ENCODE data around the gene MEX3D.
"Not testable (repeated sequence)": the region's sequence is repeated elsewhere in the genome, so short reads cannot be mapped to it uniquely, and the experiment has no call there.

MEX3D gene

DNA sequence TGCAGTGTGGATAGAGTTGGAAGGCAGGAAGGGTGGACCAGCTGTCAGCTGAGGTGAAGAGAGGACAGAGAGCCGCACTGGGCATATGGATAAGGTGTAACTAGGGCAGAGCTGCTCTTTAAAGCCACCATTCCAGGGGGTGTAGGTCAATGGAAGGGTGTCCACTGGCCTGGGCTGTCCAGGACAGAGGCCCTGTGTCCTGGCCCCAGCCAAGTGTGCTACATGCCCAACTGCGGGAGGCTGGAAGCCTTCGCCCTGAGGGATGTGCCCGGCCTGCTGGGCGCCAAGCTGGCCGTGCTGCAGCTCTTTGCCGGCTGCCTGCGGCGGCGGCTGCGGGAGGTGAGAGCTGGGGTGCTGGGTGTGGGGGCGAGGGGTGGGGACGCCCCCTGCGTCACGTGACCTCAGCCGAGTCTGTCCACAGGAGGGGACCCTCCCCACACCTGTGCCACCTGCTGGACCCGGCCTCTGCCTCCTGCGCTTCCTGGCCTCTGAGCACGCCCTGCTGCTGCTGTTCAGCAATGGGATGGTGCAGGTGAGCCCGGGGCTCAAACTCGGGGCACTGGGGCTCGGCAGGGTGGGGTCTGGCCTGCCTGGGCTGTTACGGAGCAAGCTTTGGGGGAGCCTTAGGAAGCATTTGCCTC, 34.5 kb downstream of the MEX3D start:
- FAIRE-seq: no peak

DNA sequence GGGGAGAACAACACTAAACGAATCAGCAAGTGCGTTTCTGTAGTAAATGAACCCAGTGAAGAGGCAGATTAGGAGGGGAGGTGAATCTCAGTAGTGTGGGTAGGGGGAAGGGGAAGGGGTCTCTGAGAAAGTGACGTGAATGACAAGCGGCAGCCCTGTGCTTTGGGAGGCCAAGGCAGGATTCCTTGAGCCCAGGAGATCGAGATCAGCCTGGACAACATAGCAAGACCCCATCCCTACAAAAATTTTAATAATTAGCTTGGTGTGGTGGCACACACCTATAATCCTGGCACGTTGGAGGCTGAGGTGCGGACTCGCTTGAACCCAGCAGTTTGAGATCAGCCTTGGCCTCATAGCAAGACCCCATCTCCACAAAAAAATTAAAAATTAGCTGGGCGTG, 36.1 kb downstream of the MEX3D start:
- FAIRE-seq: no peak

DNA sequence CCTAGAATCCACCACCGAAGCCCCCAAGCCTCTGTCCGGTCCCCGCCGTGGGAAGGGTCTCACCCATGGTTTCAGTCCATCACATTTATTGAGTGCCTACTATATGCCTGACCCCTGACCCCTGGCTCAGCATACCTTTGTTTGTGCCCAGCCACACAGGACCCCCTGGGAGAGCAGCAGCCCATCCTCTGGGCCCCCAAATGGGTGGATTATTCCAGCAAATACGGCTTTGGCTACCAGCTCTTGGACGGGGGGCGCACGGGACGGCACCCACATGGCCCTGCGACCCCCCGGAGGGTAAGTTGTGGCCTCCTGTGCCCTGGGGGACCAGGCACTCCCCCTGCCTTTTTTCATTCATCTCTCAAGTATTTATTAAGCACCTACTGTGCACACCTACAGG, 36.5 kb downstream of the MEX3D start:
- FAIRE-seq: no peak

DNA sequence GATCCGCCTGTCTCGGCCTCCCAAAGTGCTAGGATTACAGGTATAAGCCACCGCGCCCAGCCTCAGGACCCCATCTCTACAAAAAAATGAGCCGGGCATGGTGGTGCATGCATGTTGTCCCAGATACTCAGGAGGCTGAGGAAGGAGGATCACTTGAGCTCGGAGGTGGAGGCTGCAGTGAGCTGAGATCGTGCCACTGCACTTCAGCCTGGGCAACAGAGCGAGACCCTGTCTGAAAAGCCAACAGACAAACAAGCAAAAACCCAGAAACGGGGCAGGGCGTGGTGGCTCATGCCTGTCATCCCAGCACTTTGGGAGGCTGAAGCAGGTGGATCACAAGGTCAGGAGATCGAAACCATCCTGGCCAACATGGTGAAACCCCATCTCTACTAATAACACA, 37.3 kb downstream of the MEX3D start:
- FAIRE-seq: not testable (repeated sequence)

DNA sequence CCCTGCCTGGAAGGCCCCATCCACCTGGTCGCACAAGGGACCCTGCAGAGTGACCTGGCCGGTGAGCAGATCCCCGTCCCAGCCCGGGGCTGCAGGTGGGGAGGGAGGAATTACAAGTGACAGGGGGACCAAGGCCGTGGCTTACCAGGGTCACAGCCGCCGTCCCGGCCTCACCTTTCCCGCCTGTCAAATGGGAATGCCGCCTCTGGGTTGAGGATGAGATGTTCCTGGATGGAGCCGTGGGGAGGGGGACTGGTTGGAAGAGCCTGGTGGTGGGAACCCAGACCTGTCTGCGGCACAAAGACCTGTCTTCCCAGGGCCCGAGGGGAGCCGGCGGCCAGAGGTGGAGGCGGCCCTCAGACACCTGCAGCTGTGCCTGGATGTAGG, 38.7 kb downstream of the MEX3D start:
- no peak for FAIRE-seq

DNA sequence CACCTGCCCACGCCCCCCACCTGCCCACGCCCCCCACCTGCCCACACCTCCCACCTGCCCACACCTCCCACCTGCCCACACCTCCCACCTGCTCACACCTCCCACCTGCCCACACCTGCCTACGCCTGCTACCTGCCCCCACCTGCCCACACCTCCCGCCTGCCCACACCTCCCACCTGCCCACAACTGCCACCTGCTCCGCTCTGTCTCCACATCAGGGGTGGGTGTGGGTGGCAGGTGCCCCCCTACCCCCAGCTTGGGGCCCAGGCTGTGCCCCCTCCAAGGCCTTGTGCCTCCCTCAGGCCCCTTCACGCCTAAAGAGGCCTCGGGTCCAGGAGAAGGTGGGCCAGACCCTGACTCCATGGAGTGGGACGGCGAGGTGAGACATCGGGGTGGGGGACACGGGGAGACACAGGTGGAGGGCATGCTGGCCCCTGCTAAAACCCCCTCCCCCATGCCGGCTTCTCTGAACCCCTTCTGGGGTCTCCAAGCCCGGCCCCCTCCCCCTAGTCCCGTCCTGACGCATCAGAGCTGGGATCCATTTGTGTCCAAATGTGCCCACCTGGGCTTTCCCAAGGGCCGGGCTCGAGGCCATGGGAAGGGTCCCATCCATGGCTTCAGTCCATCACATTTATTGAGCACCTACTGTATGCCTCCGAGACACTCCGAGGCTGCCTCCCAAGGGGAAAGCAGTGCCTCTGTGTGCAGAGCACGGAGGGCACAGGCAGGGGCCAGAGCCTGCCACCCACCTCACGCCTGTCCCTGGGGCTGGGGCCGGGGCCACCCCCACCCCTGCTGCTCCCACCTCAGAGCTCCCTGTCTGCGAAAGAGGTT, 39.3 kb downstream of the MEX3D start:
- no peak for FAIRE-seq

DNA sequence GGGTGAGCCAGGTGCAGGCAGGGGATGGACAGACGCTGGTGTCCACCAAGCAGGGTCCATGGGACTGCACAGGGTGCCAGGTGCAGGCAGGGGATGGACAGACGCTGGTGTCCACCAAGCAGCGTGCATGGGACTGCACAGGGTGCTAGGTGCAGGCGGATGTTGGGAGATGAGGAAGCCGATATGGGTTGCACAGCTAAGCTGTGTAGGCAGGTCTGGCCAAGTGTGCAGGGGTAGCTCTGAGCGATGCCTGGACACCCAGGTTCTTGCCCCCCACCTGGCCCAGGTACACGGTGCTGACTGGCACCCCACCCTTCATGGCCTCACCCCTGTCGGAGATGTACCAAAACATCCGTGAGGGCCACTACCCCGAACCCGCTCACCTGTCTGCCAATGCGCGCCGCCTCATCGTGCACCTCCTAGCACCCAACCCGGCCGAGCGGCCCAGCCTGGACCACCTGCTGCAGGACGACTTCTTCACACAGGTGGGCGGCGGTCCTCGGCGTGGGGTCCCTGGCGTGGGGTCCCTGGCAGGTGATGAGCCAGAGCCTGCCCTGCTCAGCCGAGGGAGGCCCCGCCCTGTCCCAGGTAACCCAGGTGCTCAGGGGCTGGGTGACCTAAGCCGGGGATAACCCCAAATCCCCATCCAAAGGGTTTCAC, 40.3 kb downstream of the MEX3D start:
- FAIRE-seq: no peak

DNA sequence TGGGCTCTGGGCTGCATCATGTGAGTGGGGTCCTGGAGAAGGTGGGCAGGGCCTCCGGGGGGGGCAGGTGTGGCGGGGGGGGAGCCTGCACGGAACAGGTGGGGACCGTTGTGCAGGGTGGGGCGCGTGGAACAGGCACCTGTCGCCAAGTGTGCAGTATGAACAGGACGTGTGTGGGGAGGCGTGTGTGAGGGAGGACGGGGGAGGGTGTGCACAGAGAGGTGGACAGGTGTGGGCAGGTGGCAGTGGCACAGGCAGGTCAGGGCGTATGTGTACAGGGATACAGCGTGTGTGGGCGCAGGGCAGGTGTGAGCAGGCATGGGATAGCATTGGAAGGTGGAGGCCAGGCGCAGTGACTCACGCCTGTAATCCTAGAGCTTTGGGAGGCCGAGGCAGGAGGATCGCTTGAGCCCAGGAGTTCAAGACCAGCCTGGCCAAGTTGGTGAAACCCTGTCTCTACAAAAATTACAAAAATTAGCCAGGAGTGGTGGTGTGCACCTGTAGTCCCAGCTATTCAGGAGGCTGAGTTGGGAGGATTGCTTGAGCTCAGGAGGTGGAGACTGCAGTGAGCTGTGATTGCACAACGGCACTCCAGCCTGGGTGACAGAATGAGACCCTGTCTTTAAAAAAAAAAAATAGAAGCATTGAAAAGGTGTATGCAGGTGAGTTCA, 41.0 kb downstream of the MEX3D start:
- FAIRE-seq: no peak

DNA sequence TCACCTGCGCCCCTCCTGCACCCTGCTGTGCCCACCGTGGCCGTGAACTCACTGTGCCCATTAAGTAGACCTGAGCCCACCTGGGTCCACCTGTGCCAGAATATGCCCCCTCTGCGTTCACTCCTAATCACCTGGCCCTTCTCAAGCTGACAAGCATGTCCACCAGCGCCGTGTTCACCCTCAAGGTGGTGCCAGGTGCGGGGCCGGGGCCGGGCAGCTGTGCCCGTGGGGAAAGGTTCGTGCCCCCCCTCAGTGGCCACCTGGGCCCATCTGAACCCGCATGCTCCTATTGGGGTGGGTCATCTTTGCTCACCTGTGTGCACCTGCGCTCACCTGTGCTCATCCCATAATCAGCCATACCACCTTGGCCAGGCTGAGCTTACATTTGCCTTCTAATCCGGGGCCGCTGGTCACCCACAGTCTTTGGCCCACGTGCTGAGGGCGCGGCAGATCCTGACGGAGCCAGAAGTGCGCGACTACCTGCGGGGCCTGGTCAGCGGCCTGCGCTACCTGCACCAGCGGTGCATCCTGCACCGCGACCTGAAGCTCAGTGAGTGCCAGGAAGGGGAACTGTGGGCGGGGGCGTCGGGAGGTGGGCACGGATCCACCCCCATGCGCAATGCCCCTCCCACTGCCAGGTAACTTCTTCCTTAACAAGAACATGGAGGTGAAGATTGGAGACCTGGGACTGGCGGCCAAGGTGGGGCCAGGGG, 41.9 kb downstream of the MEX3D start:
- FAIRE-seq: no peak

DNA sequence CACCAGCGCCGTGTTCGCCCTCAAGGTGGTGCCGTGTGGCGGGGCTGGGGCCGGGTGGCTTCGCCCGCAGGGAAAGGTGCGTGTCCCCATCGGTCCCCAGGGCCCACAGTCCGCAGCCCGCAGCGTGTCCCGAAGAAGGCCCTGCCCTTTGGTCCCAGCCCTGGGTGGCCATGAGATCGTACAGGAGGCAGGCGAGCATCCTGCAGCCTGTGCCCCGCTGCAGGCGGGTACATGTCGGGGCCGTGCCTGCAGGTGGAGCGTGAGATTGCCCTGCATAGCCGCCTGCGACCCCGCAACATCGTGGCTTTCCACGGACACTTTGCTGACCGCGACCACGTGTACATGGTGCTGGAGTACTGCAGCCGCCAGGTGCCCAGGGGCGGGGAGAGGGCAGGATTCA, 42.8 kb downstream of the MEX3D start:
- FAIRE-seq: no peak

DNA sequence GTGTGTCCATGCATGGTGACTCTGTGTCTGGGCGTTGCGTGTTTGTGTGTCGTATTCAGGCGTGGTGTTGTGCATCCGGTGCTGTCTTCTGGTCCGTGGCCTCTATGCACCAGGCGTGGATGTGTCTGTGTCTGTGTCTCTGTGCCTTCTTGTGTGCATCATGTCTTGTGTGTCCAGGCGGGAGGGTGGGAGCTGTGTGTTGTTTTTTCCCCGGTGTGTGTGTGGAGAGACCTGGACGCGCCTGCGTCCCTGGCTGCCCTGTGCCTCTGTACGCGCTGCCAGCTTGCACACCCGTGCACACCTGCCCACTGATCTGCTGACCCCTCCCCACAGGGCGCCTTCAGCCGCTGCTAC, 43.2 kb downstream of the MEX3D start:
- no peak for FAIRE-seq

DNA sequence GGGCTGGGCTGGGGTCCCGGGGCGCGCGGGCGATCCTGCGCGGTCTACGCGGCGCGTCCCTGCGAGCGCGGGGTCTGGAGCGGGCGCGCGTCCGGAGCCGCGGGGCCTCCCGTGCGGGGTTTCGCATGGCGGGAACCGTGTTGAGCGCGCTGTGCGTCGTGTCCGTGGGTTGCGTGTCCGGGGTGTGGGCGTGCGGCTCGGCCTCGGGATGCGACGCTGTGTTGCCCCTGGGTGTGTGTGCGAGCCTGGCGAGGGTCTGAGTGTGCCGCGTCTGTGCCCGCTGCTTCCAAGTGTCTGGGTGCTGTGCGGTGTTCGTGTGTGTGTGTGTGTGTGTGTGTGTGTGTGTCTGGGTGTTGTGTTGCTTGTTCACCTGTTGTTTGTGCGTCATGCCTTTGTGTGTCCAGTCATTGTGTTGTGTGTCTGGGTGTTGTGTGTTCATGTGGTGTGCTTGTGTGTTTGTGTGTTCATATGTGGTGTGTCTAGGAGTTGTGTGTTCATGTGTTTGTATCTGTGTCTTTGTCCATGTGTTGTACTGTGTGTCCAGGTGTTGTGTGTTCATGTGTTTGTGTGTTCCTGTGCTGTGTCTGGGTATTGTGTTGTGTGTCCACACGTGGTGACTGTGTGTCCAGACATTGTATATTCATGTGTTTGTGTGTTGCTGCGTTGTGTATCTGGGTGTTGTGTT, 43.7 kb downstream of the MEX3D start:
- no peak for FAIRE-seq

DNA sequence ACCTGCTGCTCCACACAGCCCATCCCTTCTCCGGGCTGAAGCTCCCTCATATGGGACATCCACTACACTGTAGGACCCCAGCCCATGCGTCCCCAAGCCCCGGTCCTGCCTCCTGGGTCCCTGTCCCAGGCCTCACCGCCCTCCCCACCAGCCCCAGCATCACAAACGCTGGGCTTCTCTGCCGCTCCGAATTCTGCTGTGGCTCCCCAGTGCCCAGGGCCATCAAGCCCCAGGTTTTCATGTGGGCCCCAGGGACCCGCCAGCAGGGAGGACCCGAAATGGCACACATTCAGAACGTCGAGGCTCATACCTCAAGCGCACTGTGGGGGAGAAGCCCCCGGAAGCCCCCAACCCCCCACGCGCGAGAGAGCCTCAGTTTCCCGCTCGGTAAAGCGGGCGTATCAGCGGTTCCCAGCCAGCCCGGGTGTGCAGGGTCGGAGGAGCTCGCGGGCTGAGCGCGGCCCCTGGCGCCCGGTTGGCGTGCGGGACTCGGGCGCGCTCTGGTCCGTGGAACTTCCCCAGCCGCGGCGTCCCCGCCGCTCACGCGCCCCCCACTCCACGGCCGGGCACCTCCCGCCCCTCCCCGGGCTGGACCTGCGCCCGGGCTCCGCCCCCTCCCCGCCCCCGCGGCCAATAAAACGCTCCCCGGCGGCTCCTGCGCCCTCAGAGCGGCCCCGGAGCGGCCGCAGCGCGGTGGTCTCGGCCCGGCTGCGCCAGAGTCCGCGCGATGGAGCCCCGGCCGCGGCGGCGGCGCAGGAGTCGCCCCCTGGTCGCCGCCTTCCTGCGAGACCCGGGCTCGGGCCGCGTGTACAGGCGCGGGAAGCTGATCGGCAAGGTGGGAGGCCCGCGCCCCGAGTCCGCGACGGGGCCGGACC, 44.5 kb downstream of the MEX3D start, which contains the start of gene PLK5:
Gene PLK5 (plus strand): TSS at position 666 of the 875 bp plus-strand sequence. CDS start 2,920 bp downstream, outside the sequence.
- no peak for FAIRE-seq

DNA sequence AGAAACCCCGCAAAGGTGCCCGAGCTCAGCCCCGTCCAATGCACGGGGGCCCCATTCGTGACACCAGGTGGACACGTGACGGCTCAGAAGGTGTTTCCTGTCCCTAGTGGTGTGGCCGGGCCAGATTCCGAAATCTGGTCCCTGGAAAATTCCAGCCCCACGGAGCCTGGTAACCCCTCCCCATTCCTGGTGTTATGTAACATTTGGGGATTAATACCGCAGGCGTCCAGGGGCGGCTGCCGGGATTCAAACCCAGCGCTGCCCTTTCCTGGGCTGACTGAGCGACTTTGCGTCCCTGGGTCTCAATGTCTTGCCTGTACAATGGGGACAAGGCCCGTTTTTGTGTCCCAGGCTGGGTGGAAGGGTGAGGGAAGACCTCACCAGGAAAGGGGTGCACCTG, 45.3 kb downstream of the MEX3D start:
- no peak for FAIRE-seq

DNA sequence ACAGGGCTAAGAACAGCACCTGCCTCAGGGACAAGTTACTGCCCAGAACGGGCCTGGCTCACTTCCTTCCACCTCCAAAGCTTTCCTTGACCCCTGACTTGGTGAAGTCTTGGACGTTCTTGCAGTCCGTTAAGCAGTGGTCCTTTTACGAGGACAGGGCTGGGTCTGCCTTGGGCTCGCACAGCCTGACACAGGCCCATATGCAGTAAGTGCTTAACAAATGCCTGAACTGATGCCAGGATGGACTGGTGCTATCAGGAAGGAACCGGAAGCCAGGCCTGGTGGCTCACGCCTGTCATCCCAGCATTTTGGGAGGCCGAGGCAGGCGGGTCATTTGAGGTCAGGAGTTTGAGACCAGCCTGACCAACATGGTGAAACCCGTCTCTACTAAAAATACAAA, 46.1 kb downstream of the MEX3D start:
- FAIRE-seq: no peak

DNA sequence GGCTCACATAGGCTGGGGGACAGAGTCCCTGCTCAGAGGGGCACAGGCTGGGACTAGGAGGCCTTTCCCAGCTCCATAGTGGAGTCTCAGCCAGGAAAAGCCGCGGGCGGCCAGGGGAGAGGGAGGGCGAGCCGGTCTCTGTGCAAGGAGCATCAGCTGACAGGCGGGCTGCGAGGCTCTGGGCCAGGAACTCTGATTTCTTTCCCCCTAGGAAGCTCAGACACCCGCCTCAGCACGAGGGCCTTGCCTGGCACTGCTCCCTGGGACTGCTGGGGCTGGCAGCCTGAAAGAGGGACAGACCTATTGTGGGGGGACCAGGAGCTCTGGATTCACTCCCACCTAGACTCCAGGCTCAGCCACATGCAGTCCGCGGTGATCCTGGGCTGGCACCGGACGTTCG, 46.5 kb downstream of the MEX3D start:
- no peak for FAIRE-seq

DNA sequence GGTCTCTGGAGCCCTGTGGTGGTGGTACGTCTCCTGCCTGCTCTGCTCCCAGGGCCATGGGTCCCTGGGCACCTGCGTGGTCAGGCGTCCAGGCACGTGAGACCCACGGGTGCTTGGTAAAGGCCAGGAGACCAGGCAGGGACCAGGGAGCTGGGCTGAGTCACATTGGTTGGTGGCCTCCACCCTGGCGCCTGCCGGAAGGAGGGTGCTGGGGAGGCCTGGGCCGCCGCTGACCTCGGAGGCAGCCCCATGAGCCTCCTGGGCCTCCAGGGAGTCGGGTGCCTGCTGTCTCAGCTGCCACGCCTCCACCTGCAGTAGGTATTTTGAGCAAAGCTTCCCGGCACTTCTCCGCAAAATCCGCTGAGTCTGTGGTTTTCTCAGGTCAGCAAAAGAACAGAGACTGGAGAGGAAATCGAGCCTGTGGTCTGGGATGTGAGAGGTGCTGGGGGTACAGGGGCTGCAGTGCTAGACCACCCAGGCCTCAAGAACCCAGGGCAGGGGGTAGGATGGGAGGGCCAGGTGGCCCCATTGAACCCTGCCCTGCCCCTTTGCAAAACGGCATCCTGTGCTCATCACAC, 47.8 kb downstream of the MEX3D start:
- no peak for FAIRE-seq

DNA sequence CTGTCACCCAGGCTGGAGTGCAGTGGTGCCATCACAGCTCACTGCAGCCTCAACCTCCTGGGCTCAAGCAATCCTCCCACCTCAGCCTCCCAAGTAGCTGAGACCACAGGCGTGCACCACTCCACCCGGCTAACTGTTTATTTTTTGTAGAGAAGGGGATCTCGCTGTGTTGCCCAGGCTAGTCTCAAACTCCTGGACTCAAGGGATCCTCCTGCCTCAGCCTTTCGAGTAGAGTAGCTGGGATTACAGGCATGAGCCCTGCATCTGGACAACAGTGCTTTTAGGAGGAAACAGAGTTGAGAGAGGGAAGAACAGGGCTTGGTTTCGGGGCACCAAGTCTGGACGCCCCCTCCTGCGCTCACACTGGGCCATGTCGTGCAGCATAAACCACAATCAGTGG, 48.3 kb downstream of the MEX3D start:
- not testable (repeated sequence) for FAIRE-seq

DNA sequence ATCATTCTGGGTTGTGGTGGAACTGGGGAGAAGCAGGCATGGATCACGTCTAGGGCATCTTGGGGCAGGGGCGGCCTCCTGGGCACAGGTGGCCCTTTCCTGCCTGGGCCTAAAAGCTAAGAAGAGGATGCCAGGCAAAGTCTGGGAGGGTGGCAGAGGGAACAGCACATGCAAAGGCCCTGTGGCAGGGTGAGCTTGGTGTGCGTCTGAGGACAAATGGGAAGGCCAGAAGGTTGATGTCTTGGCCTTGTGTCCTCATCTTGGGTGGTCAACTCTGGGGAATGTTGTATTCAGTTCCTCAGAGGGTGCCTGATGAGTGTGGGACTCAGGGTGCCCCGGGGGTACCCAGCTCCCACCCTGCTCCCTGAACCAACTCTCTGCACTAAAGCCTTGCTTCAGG, 49.7 kb downstream of the MEX3D start:
- no peak for FAIRE-seq

DNA sequence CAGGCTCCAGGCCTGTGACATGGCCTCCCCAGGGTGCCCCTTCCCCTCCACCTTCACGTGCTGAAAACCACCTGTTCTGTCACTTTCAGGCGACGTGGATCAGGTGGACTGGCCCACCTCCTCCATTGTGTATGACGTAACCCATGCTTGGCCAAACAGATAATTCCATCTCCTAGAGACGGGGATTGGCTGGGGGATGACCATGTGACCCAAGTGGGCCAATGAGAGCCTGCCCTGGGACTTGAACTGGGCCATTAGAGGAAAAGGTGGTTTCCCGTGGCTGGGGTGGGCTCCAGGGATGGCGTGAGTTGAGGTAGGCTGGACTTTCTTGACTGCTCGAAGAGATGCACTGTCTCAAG, 51.8 kb downstream of the MEX3D start:
- FAIRE-seq: no peak
